Fibroblast of skin of abdomen (primary cell): Measurements from ENCODE around the gene AREL1.

Experiments used
- DNase-seq: peaks from one replicate; pipeline ENCODE4 v3.0.0-alpha.2; 2013

The AREL1 gene

GRCh38 chr14:74634481-74634880, 78.4 kb downstream of the AREL1 start:
- peak; percentile 84 for DNase-seq

GRCh38 chr14:74630881-74631690, 81.8 kb downstream of the AREL1 start:
- DNase-seq, result no peak

- no peak for DNase-seq
These were observed 84.5 kb downstream of the AREL1 start for GRCh38 chr14:74628418-74628817.

- no peak for DNase-seq
These were observed 85.8 kb downstream of the AREL1 start for GRCh38 chr14:74627076-74627475.

DNA sequence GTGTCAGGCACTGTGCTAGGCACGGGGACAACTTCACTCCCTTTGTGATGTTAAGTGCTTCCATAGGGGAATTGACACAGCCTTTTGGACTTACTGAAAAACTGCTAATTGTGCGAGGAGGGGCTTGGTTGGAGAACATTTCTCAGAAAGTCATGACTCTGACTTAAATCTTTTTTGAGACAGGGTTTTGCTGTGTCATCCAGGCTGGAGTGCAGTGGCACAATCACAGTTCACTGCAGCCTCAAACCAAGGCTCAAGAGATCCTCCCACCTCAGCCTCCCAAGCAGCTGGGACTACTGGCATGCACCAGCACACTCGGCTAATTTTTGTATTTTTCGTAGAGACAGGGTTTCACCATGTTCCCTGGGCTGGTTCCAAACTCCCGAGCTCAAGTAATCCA, 90.6 kb downstream of the AREL1 start:
- no peak for DNase-seq

GRCh38 chr14:74621556-74621955, 91.3 kb downstream of the AREL1 start:
- no peak for DNase-seq

GRCh38 chr14:74620923-74621322, 92.0 kb downstream of the AREL1 start:
- no peak for DNase-seq

- peak; percentile 94 for DNase-seq
These were observed 92.4 kb downstream of the AREL1 start for GRCh38 chr14:74620497-74620921.

DNA sequence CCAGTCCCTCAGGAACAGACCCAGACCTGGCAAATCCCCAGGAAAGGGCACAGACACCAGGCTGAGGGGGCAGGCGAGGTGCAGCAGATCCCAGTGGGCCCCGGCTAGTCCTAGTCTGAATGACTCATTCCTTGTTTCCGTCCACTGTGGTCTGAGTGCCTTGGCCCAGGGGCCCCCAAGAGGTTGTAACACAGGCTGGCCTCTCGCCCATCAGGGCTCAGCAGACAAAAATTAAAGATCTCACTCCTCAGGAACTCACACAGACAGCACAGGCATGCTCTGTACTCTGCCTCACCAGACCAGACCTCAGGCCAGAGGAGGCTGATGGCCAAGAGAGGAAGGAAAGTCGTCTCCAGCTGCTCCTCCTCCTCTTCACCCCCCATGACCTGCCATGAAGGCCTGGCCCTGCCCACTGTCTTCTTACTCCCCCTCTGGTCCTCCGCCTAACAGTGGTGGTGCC, 93.2 kb downstream of the AREL1 start:
- peak; percentile 98 for DNase-seq

DNA sequence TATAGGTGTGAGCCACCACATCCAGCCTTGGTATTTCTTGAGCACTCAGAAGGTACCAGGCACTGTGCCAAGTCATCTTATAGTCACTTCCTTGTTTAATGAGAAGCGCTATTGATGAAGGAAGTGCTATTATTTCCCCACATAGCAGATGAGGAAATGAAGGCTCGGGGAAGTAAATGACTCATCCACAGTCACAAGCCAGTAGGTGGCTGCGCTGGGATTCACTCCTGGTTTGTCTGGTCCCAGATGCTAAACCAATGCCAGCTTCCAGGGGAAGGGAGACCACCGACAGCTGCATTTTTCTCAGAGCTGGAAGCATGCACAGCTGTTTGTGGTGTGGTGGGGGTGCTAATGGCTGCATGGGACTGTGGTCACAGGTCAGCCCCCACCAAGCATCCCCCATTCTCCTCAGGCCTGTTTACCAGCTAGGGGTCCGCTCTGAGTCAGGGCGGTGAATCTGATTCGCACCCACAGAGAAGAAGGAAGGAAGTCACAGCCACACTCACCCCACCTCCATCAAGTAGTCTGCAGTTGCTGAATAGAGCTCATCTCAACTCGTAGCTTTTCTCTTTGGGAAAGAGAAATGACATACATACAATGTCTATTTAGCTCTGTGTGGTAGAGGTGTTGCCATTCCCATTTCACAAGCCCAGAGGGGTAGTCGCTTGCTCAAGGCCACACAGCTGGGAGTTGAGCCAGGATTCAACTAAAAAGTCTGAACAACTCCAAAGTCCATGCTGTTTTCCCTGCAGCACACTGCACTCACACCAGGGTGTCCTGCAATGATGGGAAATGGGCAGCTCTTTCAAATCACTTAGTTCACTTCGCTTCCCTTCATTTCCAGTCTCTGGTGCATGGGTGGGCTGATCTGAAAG, 94.6 kb downstream of the AREL1 start:
- peak; percentile 85 for DNase-seq

GRCh38 chr14:74616996-74617700, 95.7 kb downstream of the AREL1 start:
- peak; percentile 62 for DNase-seq

GRCh38 chr14:74616507-74616906, 96.4 kb downstream of the AREL1 start:
- peak; percentile 89 for DNase-seq

GRCh38 chr14:74615735-74616134, 97.1 kb downstream of the AREL1 start:
- no peak for DNase-seq

GRCh38 chr14:74614508-74615495, 98.1 kb downstream of the AREL1 start:
- peak; percentile 60 for DNase-seq

GRCh38 chr14:74613211-74613914, 99.5 kb downstream of the AREL1 start:
- DNase-seq, result no peak

- peak; percentile 86 for DNase-seq
These were observed 100.4 kb downstream of the AREL1 start for GRCh38 chr14:74612350-74613021.

GRCh38 chr14:74611650-74612349, 101.1 kb downstream of the AREL1 start, which contains the start of gene LTBP2:
Gene LTBP2, minus strand, starts transcription at chr14:74612237. Its CDS starts 293 bp downstream, at chr14:74611944.
- DNase-seq, result peak; percentile 54
